ENCODE measurements around the gene ARMC2. TPM values are rescaled to one million over a fixed set of nuclear protein-coding genes. Genes with fewer than 3 reads are reported as not detected.

ARMC2 gene
- total RNA-seq, 1 donor from 2014 or later, result 4.7 TPM

DNA sequence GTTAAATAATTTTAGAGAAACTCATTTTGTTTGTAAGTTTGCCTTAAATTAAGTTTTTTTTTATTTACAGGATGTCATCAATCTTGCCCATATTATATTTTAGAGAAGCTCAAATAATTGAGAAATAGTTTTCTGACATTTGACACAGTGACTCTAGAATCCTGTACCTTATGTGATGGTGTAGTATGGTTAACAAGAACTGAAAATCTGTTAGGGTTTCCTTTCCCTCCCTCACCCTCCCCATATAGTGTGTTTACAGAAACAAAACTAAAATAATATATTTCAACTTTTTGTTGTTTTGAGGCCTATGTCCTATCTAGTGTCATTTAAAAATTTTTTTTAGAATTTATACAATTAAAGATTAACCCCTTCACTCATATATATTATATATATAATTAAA is 154.7 kb downstream of the ARMC2 start:
- H3K4me1 ChIP-seq (ENCODE audit: control insufficient read depth in 3 of 3, insufficient read depth in 3 of 3, low read length in 3 of 3), result peaks cover 19 to 42% (median 28%) of the 10 kb centered on the region in 3 donors
- no peak overlapping the region for H3K9ac ChIP-seq (ENCODE audit: low read depth in 1 of 3, low read length in 3 of 3)
- no peaks in the 10 kb centered on the region for H3K27me3 ChIP-seq (ENCODE audit: control insufficient read depth in 3 of 3, insufficient read depth in 3 of 3, low read length in 3 of 3)
- no peaks in the 10 kb centered on the region for H3K9me3 ChIP-seq (ENCODE audit: control insufficient read depth in 3 of 3, low read length in 3 of 3)
- peaks cover 0 to 20% (median 20%) of the 10 kb centered on the region in 3 donors for H3K36me3 ChIP-seq (ENCODE audit: control insufficient read depth in 3 of 3, insufficient read depth in 3 of 3, low read length in 3 of 3)
- H3K4me3 ChIP-seq (ENCODE audit: low read length in 3 of 3), result no peak overlapping the region
- peak overlapping the region; percentile 82 for H3K27ac ChIP-seq (ENCODE audit: low read depth, low read length)

DNA sequence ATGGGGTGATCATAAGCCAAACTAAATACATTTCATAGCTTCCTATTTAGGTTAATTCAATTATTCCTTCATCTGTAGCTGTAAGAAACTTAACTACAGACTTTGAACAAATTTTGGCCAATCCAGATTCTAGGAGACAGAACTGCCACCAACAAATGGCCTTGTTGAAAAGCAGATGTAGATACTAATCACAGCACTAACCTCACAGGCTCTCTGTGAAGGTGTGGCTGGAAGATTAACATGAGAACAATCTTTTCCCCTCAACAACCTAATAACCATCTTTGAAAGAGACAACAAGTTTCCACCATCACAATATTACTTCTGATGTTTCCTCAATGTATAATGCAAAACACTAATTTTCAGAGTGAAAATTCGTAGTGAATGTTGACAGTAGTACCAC is 158.6 kb downstream of the ARMC2 start:
- no peaks in the 10 kb centered on the region for H3K36me3 ChIP-seq (ENCODE audit: control insufficient read depth in 3 of 3, insufficient read depth in 3 of 3, low read length in 3 of 3)
- no peaks in the 10 kb centered on the region for H3K9me3 ChIP-seq (ENCODE audit: control insufficient read depth in 3 of 3, low read length in 3 of 3)
- H3K4me1 ChIP-seq (ENCODE audit: control insufficient read depth in 3 of 3, insufficient read depth in 3 of 3, low read length in 3 of 3), result peaks cover 23 to 42% (median 26%) of the 10 kb centered on the region in 3 donors
- H3K27ac ChIP-seq (ENCODE audit: low read depth, low read length), result no peak overlapping the region
- H3K4me3 ChIP-seq (ENCODE audit: low read length in 3 of 3), result peak overlapping the region in 1 of 3 donors; percentile 20
- H3K27me3 ChIP-seq (ENCODE audit: control insufficient read depth in 3 of 3, insufficient read depth in 3 of 3, low read length in 3 of 3), result no peaks in the 10 kb centered on the region
- H3K9ac ChIP-seq (ENCODE audit: low read depth in 1 of 3, low read length in 3 of 3), result peak overlapping the region in 1 of 3 donors; percentile 1

DNA sequence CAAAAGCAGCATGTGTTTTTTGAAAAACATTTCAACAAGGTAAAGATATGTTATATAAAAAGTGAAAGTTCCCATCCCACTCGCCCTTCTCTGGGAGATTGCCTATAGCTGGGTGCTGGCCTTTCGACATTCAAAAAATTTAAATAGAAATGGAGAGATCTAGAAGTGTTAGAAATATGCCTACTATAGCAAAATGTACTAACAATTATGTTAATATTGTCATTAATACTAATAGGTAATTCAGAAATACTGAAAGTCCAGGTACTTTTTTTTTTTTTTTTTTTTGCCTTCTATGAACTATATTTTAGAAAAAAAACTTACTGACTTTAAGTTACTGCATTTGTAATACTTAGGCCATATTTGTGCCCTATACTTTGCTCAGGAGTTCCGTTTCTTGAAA is 159.3 kb downstream of the ARMC2 start:
- Histone ChIP-seq H3K9ac (ENCODE audit: low read depth in 1 of 3, low read length in 3 of 3) (peak overlapping the region in 2 of 3 donors; percentile 59 to 93), H3K4me1 (ENCODE audit: control insufficient read depth in 3 of 3, insufficient read depth in 3 of 3, low read length in 3 of 3) (peaks cover 17 to 36% (median 21%) of the 10 kb centered on the region in 3 donors), H3K4me3 (ENCODE audit: low read length in 3 of 3) (peak overlapping the region in 2 of 3 donors; percentile 91), H3K27me3 (ENCODE audit: control insufficient read depth in 3 of 3, insufficient read depth in 3 of 3, low read length in 3 of 3) (no peaks in the 10 kb centered on the region), H3K27ac (ENCODE audit: low read depth, low read length) (no peak overlapping the region), H3K9me3 (ENCODE audit: control insufficient read depth in 3 of 3, low read length in 3 of 3) (no peaks in the 10 kb centered on the region), H3K36me3 (ENCODE audit: control insufficient read depth in 3 of 3, insufficient read depth in 3 of 3, low read length in 3 of 3) (no peaks in the 10 kb centered on the region)

DNA sequence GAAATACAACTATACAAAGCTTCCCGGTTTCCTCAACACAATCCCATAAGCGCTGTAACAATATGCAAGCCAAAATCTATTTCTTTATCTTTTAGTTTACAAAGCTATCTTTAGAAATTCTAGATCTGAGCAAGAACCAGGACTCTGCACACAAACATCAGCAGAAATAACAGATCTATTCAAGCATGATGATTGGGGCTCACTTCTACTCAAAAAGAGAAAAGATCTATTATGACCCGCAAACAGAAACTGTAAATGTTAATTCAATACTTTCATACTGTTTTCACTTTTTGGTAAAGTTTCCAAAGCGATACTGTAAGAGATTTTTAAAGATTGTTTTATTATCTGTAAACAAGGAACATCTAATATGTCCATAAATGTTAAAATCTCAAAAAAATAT is 159.8 kb downstream of the ARMC2 start:
- Histone ChIP-seq H3K9me3 (ENCODE audit: control insufficient read depth in 3 of 3, low read length in 3 of 3) (no peaks in the 10 kb centered on the region), H3K9ac (ENCODE audit: low read depth in 1 of 3, low read length in 3 of 3) (peak overlapping the region in 1 of 3 donors; percentile 93), H3K36me3 (ENCODE audit: control insufficient read depth in 3 of 3, insufficient read depth in 3 of 3, low read length in 3 of 3) (no peaks in the 10 kb centered on the region), H3K4me1 (ENCODE audit: control insufficient read depth in 3 of 3, insufficient read depth in 3 of 3, low read length in 3 of 3) (peaks cover 15 to 34% (median 18%) of the 10 kb centered on the region in 3 donors), H3K27ac (ENCODE audit: low read depth, low read length) (peak overlapping the region; percentile 99), H3K27me3 (ENCODE audit: control insufficient read depth in 3 of 3, insufficient read depth in 3 of 3, low read length in 3 of 3) (no peaks in the 10 kb centered on the region), H3K4me3 (ENCODE audit: low read length in 3 of 3) (peak overlapping the region in 2 of 3 donors; percentile 91)

DNA sequence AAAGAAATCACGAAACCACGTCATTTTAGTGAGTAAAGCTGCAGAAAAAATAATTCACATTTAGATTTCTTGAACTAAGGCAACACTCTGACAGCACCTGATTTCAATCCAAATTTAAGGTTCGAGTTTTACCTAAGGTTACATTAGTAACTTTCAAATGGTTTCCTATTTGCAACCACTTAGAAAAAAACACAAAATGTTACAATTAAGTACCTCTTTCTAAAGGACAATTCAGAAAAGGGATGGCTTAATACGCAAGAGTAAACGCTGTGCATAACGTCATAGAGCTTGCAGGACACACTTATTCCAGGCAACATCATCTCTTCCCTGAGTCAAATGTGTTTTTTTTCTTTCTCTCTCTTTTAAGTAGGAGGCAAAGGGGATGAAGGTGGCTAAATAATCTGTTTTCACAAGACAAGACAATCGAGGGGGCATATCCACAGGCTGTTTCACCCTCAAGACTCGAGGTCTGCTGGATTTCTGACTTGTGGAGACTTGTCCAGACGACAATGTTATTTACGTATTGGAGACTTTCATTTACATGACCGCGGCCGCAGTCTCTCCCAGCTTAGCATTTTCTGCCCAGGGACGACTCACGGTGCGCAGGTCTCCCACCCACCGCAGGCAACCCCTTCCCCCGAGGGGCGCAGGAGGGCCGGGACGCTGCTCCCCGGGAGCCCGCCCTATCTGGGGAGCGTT is 160.5 kb downstream of the ARMC2 start:
- peak overlapping the region; percentile 99 for H3K27ac ChIP-seq (ENCODE audit: low read depth, low read length)
- peak overlapping the region; percentile 84 to 93 (median 89) for H3K9ac ChIP-seq (ENCODE audit: low read depth in 1 of 3, low read length in 3 of 3)
- H3K9me3 ChIP-seq (ENCODE audit: control insufficient read depth in 3 of 3, low read length in 3 of 3), result no peaks in the 10 kb centered on the region
- peaks cover 10 to 32% (median 18%) of the 10 kb centered on the region in 3 donors for H3K4me1 ChIP-seq (ENCODE audit: control insufficient read depth in 3 of 3, insufficient read depth in 3 of 3, low read length in 3 of 3)
- H3K27me3 ChIP-seq (ENCODE audit: control insufficient read depth in 3 of 3, insufficient read depth in 3 of 3, low read length in 3 of 3), result no peaks in the 10 kb centered on the region
- H3K36me3 ChIP-seq (ENCODE audit: control insufficient read depth in 3 of 3, insufficient read depth in 3 of 3, low read length in 3 of 3), result no peaks in the 10 kb centered on the region
- H3K4me3 ChIP-seq (ENCODE audit: low read length in 3 of 3), result peak overlapping the region; percentile 83 to 91 (median 91)

DNA sequence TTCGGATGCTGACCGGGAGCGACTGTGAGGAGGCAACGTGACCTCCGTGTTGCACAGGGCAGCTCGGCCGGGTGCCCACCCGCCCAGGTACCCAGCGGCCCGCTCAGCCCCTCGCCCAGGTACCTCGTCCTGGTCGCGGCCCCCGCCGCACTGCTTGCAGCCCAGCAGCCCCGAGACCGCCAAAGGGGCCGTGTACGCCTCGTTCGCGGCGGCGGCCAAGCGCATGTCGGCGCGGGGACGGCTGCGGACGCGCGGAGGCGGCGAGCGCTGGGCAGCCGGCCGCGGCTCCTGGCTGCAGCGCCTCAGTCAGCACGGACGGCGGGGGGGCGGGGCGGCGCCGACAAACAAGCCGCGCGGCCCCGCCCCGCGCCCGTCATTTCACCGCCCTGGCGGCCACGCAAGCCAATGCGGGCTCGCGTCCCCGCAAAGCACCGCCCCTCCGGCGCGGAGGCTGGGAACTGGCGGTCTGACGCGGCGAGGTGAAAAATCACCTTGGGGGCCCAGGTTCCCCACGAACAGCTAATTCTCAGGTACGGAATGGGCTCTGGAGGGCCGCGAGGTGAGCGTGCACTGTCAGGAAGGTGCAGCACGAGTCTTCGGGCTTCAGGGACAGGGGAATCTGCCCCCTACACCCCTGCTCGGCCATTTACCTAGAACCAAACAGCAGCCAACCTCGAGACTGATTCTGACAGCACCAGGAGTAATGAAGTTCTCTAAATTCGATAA is 161.2 kb downstream of the ARMC2 start:
- Histone ChIP-seq H3K9me3 (ENCODE audit: control insufficient read depth in 3 of 3, low read length in 3 of 3) (no peaks in the 10 kb centered on the region), H3K4me3 (ENCODE audit: low read length in 3 of 3) (peak overlapping the region; percentile 91 to 96 (median 93)), H3K36me3 (ENCODE audit: control insufficient read depth in 3 of 3, insufficient read depth in 3 of 3, low read length in 3 of 3) (no peaks in the 10 kb centered on the region), H3K27me3 (ENCODE audit: control insufficient read depth in 3 of 3, insufficient read depth in 3 of 3, low read length in 3 of 3) (no peaks in the 10 kb centered on the region), H3K9ac (ENCODE audit: low read depth in 1 of 3, low read length in 3 of 3) (peak overlapping the region; percentile 96 to 99 (median 97)), H3K4me1 (ENCODE audit: control insufficient read depth in 3 of 3, insufficient read depth in 3 of 3, low read length in 3 of 3) (peaks cover 10 to 29% (median 18%) of the 10 kb centered on the region in 3 donors), H3K27ac (ENCODE audit: low read depth, low read length) (peak overlapping the region; percentile 99)

DNA sequence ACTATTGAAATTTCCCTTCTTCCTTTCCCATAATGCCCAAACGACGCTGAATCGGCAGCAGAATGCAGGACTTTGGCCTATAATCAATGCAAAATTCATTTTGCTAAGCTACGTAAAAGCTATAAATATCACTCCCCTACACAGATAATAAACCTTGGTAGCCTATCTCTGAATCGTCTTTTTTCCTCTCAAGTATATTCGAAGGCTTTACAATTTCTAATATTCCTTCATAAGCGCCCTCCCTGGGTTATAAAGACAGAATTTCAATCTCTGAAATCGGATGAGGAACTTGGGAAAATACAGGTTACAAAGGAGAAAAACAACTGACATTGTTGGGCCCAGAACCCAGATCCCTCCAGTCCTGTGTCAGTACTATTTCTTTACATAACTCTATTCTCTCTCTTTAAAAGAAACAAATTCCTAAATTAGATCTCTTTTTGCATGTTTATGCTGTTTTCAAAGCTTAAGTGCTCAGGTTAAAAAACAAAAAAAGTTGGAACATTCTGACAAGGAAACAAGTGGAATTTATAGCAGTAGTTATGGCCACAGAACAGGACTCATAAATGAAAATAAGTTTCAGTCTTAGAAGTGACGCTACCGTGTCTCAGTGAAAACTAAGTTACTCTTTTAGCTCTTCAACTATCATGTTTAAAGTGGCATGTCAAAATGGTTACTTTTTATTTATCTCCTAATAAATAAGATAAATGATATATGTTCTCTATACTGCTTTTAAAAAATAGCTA is 161.9 kb downstream of the ARMC2 start:
- H3K4me1 ChIP-seq (ENCODE audit: control insufficient read depth in 3 of 3, insufficient read depth in 3 of 3, low read length in 3 of 3), result peaks cover 10 to 29% (median 15%) of the 10 kb centered on the region in 3 donors
- peak overlapping the region; percentile 96 to 99 (median 97) for H3K9ac ChIP-seq (ENCODE audit: low read depth in 1 of 3, low read length in 3 of 3)
- no peaks in the 10 kb centered on the region for H3K27me3 ChIP-seq (ENCODE audit: control insufficient read depth in 3 of 3, insufficient read depth in 3 of 3, low read length in 3 of 3)
- no peaks in the 10 kb centered on the region for H3K36me3 ChIP-seq (ENCODE audit: control insufficient read depth in 3 of 3, insufficient read depth in 3 of 3, low read length in 3 of 3)
- peak overlapping the region; percentile 84 to 96 (median 93) for H3K4me3 ChIP-seq (ENCODE audit: low read length in 3 of 3)
- H3K27ac ChIP-seq (ENCODE audit: low read depth, low read length), result peak overlapping the region; percentile 99
- no peaks in the 10 kb centered on the region for H3K9me3 ChIP-seq (ENCODE audit: control insufficient read depth in 3 of 3, low read length in 3 of 3)

DNA sequence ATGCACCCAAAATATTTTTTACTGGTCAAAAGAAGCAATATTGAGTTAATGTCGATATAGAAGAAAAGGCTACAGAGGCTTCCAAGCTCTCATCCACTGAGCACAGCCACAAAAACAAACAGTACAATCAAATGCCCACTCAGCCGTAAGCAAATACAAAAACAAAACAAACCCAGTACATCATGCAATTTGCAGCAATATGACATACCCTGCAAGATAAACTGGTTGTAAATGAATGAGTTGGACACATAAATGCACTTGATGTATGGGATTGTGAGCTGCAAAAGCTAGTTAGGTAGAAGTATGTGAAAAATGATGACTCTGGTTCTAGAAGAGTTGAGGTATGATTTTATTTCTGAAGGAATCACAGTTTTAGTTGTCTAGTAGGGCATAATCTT is 162.5 kb downstream of the ARMC2 start:
- Histone ChIP-seq H3K9ac (ENCODE audit: low read depth in 1 of 3, low read length in 3 of 3) (peak overlapping the region; percentile 36 to 99 (median 96)), H3K4me1 (ENCODE audit: control insufficient read depth in 3 of 3, insufficient read depth in 3 of 3, low read length in 3 of 3) (peaks cover 10 to 29% (median 15%) of the 10 kb centered on the region in 3 donors), H3K9me3 (ENCODE audit: control insufficient read depth in 3 of 3, low read length in 3 of 3) (no peaks in the 10 kb centered on the region), H3K27me3 (ENCODE audit: control insufficient read depth in 3 of 3, insufficient read depth in 3 of 3, low read length in 3 of 3) (no peaks in the 10 kb centered on the region), H3K4me3 (ENCODE audit: low read length in 3 of 3) (no peak overlapping the region), H3K27ac (ENCODE audit: low read depth, low read length) (peak overlapping the region; percentile 99), H3K36me3 (ENCODE audit: control insufficient read depth in 3 of 3, insufficient read depth in 3 of 3, low read length in 3 of 3) (no peaks in the 10 kb centered on the region)

DNA sequence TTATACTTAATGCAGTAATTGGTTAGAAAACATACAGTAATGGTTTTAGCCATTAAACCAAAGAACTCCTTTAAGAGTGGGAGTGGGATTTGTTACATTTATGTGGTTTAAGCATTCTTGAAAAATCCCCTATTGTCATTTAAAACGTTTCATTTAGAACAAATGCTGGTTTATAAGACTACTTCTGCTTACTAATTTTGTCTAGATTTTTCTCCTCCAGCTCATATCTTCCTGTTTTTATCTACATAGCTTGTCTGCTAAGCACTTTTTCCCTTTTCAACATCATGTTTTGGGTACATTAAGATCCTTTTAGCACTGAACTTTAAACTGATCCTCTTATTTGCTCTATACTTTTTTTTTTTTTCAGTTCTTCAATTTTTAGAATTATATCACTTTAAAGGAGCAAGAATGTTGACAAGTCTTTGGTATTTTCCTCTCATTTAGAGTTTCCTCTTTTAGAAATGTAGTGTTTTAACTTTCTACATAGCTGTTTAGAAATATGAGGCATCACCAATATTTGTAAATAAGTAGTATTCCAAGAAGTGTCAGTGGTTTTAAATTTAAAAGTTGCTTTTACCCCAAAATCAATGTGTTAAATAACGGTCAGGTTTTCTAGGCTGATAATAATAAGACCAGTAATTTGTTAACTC is 165.6 kb downstream of the ARMC2 start:
- no peak overlapping the region for H3K4me3 ChIP-seq (ENCODE audit: low read length in 3 of 3)
- peaks cover 4 to 17% (median 8%) of the 10 kb centered on the region in 3 donors for H3K4me1 ChIP-seq (ENCODE audit: control insufficient read depth in 3 of 3, insufficient read depth in 3 of 3, low read length in 3 of 3)
- no peaks in the 10 kb centered on the region for H3K27me3 ChIP-seq (ENCODE audit: control insufficient read depth in 3 of 3, insufficient read depth in 3 of 3, low read length in 3 of 3)
- peak overlapping the region; percentile 36 for H3K27ac ChIP-seq (ENCODE audit: low read depth, low read length)
- H3K9ac ChIP-seq (ENCODE audit: low read depth in 1 of 3, low read length in 3 of 3), result no peak overlapping the region
- H3K36me3 ChIP-seq (ENCODE audit: control insufficient read depth in 3 of 3, insufficient read depth in 3 of 3, low read length in 3 of 3), result no peaks in the 10 kb centered on the region
- no peaks in the 10 kb centered on the region for H3K9me3 ChIP-seq (ENCODE audit: control insufficient read depth in 3 of 3, low read length in 3 of 3)

Data from skeletal muscle tissue (tissue), 4 donors.